HUES6 (cell line): ENCODE measurements around the gene ZBTB32.

ENCODE experiments used
- H3K27ac ChIP-seq: 2 replicates; pipeline ENCODE4 v1.7.0; 2013; ENCODE audit warnings: low read depth, mild to moderate bottlenecking, low read length, inconsistent platforms
- H3K27me3 ChIP-seq: 2 replicates; pipeline ENCODE4 v1.6.1; 2013; ENCODE audit warnings: low read length; ENCODE audit not compliant: control insufficient read depth, insufficient read depth
- H3K36me3 ChIP-seq: 2 replicates; pipeline ENCODE4 v1.6.1; 2013; ENCODE audit warnings: low read length; ENCODE audit not compliant: control insufficient read depth, insufficient read depth
- H3K4me1 ChIP-seq: 2 replicates; pipeline ENCODE4 v1.6.1; 2013; ENCODE audit warnings: low read length; ENCODE audit not compliant: control insufficient read depth, insufficient read depth
- H3K4me3 ChIP-seq: 2 replicates; pipeline ENCODE4 v1.5.1; 2013; ENCODE audit warnings: low read depth, low read length
- H3K9ac ChIP-seq: one replicate; pipeline ENCODE4 v1.6.1; 2013; ENCODE audit warnings: mild to moderate bottlenecking, low read length
- H3K9me3 ChIP-seq: 2 replicates; pipeline ENCODE4 v1.6.1; 2013; ENCODE audit warnings: low read depth, low read length; ENCODE audit not compliant: control insufficient read depth, insufficient read depth

ZBTB32 gene

DNA sequence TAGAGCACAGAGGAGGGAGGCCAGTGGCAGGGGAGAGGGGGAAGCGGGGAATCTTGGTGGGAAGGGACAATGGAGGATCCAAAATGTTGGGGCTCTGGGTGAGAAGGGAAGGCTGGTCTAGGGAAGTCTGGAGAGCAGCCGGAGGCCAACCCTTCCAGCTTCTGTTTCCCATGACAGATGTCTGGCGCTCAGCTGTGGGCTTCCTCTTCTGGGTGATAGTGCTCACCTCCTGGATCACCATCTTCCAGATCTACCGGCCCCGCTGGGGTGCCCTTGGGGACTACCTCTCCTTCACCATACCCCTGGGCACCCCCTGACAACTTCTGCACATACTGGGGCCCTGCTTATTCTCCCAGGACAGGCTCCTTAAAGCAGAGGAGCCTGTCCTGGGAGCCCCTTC, 42.2 kb downstream of the ZBTB32 start:
- no peaks in the 10 kb centered on the region for H3K9me3 ChIP-seq
- H3K27me3 ChIP-seq = no peaks in the 10 kb centered on the region
- H3K4me3 ChIP-seq = peak overlapping the region; percentile 93
- peak overlapping the region; percentile 76 for H3K9ac ChIP-seq
- H3K4me1 ChIP-seq = peaks cover 14% of the 10 kb centered on the region
- no peaks in the 10 kb centered on the region for H3K36me3 ChIP-seq
- no peak overlapping the region for H3K27ac ChIP-seq

DNA sequence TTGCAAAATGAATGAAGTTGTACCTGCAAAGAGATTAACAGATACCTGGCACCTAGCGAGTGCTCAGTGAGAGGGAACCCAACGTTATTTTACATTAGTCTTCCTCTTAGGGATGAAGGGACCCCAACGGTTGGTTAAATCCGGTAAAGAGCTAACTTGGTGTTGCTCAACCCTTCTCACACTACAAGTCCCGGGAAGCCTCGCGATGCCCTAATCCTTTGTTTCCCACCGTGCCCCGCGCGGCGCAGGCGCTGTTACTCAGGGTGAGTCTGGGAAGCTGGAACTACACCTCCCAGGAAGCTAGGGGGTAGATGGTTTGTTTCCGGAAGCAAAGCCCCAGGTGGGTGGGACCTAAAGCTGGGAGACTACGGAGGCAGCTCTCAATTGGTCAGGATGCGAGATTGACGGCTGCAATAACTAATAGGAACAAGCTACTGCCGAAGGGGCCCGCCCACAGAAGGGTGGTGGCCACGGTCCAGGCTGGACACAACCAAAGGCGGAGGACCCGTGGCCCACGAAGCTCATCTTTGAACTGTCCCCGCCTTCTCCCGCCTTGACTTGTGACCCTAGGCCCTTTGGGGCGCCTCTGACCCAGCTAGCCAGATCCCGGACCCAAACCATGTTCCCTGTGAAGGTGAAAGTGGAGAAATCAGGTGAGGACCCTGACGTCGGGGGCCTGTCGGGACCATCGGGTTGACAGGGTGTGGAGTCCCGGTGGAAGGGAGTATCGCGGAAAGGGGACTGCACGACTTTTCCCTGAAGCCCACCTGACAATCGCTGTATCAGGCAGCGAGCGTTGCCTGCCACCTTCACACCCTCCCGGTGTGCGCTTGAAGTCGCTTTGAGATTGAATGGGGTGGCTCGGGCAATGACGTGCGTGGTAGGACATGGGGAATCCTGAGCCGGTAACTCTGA, 44.0 kb downstream of the ZBTB32 start, which contains the start of gene LIN37:
Gene LIN37 (plus strand): TSS at position 471 of the 915 bp plus-strand sequence. CDS start 149 bp downstream, at position 620.
- Histone ChIP-seq H3K27me3 (no peaks in the 10 kb centered on the region), H3K9ac (peak within 1 kb of the TSS; percentile 66), H3K36me3 (0 out of 2 replicates have a peak, but pooled peaks cover 8% of the 10 kb centered on the region), H3K4me3 (peak within 1 kb of the TSS; percentile 88), H3K4me1 (peaks cover 14% of the 10 kb centered on the region), H3K27ac (no peak within 1 kb of the TSS), H3K9me3 (no peaks in the 10 kb centered on the region)

DNA sequence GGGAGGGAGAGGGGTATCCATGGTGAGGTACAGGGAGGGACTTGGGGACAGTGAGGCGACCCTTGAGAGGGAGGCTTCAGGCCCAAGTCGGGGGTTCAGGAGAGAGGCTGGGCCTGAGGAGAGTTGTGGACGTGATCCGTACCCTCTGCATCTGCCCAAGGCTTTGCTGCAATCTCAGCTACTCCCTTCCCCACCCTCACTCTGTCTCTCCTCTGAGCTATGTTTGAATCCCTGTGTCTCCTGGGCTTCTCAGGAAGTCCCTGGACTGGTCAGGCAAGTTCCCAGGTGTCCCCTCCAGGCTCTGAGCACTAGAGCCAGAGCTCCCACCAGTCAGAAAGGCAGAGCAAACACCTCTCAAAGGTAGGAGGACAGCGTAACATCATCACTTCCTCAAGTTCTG, 45.8 kb downstream of the ZBTB32 start:
- Histone ChIP-seq H3K9me3 (no peaks in the 10 kb centered on the region), H3K9ac (no peak overlapping the region), H3K27me3 (peaks cover 2% of the 10 kb centered on the region; the same call in 1 of the 2 replicates), H3K27ac (no peak overlapping the region), H3K4me1 (0 out of 2 replicates have a peak, but pooled peaks cover 8% of the 10 kb centered on the region), H3K4me3 (no peak overlapping the region), H3K36me3 (peaks cover 14% of the 10 kb centered on the region; the same call in 1 of the 2 replicates)

DNA sequence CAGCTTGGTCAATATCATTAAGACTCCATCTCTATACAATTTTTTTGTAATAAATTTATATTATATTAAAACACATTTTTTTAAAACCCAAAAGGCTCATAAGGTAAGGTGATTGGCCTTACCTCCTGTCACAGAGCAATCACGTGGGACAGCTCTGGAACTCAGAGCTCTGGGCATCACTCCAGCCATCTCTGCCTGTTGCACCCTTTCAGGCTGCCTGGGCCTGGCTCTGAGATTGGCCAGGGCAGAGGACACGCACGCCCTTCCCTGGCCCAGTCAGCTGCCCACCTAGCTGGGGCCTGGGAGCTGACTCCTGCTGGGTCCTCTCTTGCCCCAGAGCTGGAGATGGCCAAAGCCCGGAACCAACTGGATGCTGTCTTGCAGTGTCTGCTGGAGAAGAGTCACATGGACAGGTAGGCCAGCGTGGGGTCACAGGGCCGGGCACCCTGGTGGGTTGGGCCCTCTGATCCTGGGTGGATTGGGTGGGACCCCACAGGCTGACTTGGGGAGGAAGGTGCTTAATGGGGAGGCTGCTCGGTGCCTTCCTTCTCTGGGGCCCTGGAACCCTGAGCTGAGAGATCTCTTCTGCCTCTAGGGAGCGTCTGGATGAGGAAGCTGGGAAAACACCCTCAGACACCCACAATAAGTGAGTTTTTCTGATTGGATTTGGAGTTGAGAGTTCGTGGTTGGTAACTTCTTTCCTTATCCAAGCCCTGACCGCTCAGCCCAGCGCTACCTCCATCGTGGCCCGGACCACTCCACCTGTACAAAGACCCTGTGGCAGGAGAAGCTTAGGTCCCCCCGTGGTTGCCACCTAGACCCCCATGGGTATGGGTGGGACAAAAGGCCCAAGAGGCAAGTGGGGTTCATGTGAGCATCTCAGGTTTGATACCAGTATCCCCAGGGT, 47.7 kb downstream of the ZBTB32 start:
- no peaks in the 10 kb centered on the region for H3K9me3 ChIP-seq

DNA sequence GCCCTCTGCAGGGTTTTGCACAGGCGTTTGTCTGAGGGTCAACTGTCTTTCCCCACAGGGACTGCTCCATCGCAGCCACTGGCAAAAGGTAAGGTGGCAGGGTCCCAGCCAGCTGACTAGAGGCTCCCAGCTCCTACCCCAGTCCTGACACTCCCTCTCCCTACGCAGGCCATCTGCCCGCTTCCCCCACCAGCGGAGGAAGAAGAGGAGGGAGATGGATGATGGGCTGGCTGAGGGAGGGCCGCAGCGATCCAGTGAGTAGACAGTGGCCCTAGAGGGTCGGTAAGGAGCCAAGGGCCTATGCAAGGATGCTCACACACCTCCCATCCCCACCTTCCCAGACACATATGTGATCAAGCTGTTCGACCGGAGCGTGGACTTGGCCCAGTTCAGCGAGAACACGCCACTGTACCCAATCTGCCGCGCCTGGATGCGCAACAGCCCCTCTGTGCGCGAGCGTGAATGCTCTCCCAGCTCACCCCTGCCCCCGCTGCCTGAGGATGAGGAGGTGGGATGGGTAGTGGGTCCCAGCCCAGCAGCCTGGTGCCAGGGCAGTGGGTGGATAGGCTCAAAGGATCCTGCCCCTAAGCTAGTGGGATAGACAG, 48.5 kb downstream of the ZBTB32 start:
- peaks cover 11% of the 10 kb centered on the region; the same call in 1 of the 2 replicates for H3K27me3 ChIP-seq
- peaks cover 13% of the 10 kb centered on the region for H3K4me1 ChIP-seq

More for the DNA sequence above, 47.7 kb downstream of the ZBTB32 start:
- H3K27me3 ChIP-seq = peaks cover 11% of the 10 kb centered on the region; the same call in 1 of the 2 replicates
- H3K4me3 ChIP-seq = no peak overlapping the region
- H3K4me1 ChIP-seq = peaks cover 11% of the 10 kb centered on the region
- no peak overlapping the region for H3K9ac ChIP-seq
- peaks cover 14% of the 10 kb centered on the region; the same call in 1 of the 2 replicates for H3K36me3 ChIP-seq
- H3K27ac ChIP-seq = no peak overlapping the region

DNA sequence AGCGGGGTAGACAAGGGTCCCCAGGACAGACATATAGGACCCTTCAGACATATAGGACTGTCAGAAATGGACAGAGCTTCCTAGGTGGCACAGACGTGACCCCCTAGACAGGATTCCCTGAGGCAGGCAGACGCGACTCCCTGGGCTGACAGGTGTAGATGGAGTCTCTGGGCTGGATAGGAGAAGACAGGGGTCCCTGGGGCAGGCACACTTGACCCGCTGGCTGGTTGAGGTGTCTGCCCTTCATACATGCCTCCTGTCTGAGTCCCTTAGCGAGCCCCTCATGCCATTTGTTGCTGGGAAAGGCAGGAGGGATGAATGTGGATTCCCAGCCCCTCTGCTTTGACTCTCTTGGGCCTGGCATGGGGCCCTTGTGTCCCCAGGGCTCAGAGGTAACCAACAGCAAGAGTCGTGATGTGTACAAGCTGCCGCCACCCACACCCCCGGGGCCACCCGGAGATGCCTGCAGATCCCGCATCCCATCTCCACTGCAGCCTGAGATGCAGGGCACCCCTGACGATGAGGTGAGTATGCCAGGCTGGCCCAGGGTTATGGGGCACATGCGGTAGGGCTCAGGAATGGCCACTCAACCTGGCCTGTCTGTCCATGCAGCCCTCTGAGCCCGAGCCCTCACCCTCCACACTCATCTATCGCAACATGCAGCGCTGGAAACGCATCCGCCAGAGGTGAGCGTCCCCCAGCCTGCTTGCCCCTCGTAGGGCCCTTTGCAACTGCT, 49.4 kb downstream of the ZBTB32 start:
- peaks cover 13% of the 10 kb centered on the region for H3K4me1 ChIP-seq
- peaks cover 11% of the 10 kb centered on the region; the same call in 1 of the 2 replicates for H3K27me3 ChIP-seq
- H3K9ac ChIP-seq = no peak overlapping the region
- H3K36me3 ChIP-seq = peaks cover 14% of the 10 kb centered on the region; the same call in 1 of the 2 replicates
- no peak overlapping the region for H3K4me3 ChIP-seq
- H3K9me3 ChIP-seq = no peaks in the 10 kb centered on the region
- H3K27ac ChIP-seq = no peak overlapping the region

More for the DNA sequence above, 48.5 kb downstream of the ZBTB32 start:
- Histone ChIP-seq H3K9ac (no peak overlapping the region), H3K36me3 (peaks cover 14% of the 10 kb centered on the region; the same call in 1 of the 2 replicates), H3K9me3 (no peaks in the 10 kb centered on the region), H3K27ac (no peak overlapping the region), H3K4me3 (no peak overlapping the region)

DNA sequence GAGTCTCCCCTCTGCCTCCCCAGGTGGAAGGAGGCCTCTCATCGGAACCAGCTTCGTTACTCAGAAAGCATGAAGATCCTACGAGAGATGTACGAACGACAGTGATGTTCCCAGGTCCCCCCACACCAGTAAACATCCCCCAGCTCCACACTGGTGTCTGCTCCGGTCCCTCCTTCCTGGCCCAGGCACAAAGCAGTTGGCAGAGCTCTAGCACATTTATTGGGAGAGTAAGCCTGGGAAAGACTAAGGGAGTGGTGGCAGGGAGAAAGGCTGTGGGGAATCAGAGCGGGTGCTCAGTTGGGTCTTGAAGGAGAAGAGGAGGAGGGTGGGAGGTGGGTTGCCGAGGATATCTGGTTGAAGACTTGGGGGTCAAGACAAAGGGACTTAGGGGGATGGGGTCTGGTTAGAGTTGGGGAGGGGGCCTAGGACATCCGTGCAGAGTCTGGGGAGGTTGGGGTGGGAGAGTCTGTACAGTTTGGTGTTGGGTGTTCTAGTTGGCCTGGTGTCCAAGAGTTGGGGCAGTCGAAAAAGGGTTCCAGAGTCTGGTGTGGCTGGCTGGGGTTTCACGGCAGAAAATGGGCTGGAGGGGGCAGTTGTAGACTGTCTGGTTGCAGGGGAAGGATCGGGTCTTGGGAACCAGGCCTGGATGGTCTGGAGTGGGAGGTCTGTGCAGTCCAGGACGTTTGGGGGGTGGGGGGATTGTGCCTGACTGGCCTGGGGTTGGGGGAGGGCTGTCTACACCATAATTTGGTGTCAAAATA, 50.2 kb downstream of the ZBTB32 start:
- no peaks in the 10 kb centered on the region for H3K9me3 ChIP-seq
- no peak overlapping the region for H3K9ac ChIP-seq
- H3K4me1 ChIP-seq = peaks cover 11% of the 10 kb centered on the region
- H3K4me3 ChIP-seq = no peak overlapping the region
- H3K36me3 ChIP-seq = peaks cover 14% of the 10 kb centered on the region; the same call in 1 of the 2 replicates
- H3K27ac ChIP-seq = no peak overlapping the region
- H3K27me3 ChIP-seq = peaks cover 11% of the 10 kb centered on the region; the same call in 1 of the 2 replicates

DNA sequence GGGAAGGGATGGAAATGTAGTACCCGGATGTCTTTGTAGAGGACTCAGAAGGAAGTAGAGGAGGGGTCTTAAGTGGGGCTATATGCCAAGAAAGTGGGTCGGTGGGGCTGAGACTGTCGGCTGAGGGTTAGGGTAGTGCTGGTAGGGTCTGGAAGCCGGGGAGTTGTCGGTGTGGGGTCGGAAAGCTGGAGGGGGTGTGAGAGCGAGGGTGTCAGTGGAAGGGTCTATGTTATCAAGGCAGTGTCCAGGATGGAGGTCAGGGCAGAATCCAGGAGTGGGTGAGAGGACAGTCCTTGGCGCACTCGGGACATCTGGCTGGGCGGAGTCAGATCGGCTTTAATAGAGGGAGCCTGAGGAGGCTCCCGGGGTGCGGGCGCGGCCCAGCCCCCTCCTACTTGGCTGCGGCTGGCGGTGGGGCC, 50.8 kb downstream of the ZBTB32 start:
- Histone ChIP-seq H3K4me3 (peak overlapping the region; percentile 95), H3K36me3 (peaks cover 20% of the 10 kb centered on the region; the same call in 1 of the 2 replicates), H3K9me3 (no peaks in the 10 kb centered on the region), H3K27me3 (peaks cover 11% of the 10 kb centered on the region; the same call in 1 of the 2 replicates), H3K4me1 (peaks cover 11% of the 10 kb centered on the region), H3K27ac (no peak overlapping the region), H3K9ac (peak overlapping the region; percentile 28)

DNA sequence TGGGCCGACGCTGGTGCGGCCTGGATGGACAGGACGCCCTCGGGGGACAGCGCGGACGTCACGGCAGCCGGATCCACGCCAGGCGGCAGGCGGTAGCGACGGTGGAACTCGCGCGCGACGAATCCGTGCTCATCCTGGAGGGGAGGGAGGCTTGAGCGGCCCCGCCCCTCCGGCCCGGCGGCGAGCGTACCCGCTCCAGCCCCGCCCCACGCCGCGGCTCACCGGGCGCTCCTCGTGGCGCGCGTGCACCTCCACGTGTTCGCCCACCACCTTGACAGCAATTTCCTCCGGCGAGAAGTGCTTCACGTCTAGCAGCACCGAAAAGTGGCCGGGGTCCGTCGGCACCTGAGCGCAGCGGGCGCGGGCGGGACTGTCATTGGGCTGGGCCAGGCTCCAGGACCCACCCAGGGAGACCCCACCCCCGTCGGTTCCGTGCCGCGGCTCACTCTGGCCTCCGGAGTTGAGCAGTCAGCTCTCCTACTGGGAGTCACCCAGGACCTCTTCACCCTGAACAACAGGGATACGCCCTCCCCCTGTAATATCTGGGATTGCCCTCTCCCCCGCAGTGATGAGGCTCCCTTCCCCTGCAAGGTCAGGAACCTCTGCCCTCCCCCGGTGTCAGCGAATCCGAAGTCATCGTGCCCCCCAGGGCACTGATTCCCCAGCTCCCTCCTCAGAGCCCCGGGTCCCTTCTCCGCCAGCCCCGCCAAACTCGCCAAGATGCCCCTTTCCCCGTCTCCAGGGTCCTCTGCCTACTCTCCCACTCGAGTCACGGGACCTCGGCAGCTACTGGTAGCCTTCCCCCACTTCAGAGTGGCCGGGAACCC, 51.4 kb downstream of the ZBTB32 start:
- Histone ChIP-seq H3K4me1 (peaks cover 11% of the 10 kb centered on the region), H3K27me3 (peaks cover 11% of the 10 kb centered on the region; the same call in 1 of the 2 replicates), H3K27ac (no peak overlapping the region), H3K4me3 (peak overlapping the region; percentile 95), H3K36me3 (peaks cover 25% of the 10 kb centered on the region), H3K9me3 (no peaks in the 10 kb centered on the region), H3K9ac (peak overlapping the region; percentile 34)
